ENCODE measurements around the gene GPR12.

DNA sequence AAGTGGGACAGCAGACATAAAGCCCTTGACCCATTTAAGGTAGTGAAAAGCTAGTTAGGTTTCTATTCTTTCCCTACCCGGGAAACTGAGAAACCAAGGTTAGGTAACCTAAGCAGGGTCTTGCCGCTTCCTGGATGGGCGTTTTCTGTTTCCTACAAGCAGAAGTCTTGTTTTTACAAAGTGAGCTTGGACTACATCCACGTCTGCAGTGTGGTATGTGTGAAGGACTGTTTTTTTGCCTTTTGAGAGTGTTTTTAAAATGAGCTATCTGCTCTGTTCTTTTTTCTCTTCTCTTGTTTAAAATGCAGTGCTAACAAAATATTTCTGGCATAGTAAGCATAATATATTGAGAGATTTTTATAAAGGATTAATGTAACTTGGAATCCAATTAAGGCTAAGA, 49.4 kb downstream of the GPR12 start:
- no peak for TF ChIP-seq CTCF (IDR thresholded peaks at IDR 0.05)
- no peak for TF ChIP-seq POLR2A (IDR thresholded peaks at IDR 0.05)

Measured in vagina (tissue), 2 donors.